Neural cell (in vitro differentiated cells): Measurements from ENCODE around the gene LMBRD1. TPM values are rescaled to one million over a fixed set of nuclear protein-coding genes. Genes with fewer than 3 reads are reported as not detected.

Experiments used
- H2AFZ ChIP-seq: fragments of 200-600, 300-800 bp; sonication (generic), shearing (Covaris generic); 2 replicates; pipeline ENCODE4 v1.6.0; 2014; ENCODE audit warnings: low read depth, mild to moderate bottlenecking, antibody characterized with exemption, low read length, moderate library complexity
- H3F3A ChIP-seq: fragments of 200-600 bp; shearing (Covaris generic); 2 replicates; pipeline ENCODE4 v1.6.1; 2016; ENCODE audit warnings: mild to moderate bottlenecking, moderate library complexity, mixed read lengths, antibody characterized with exemption, low read length; ENCODE audit not compliant: insufficient read depth, poor library complexity, severe bottlenecking
- H3K27ac ChIP-seq: fragments of 200-600, 300-800 bp; sonication (generic), shearing (Covaris generic); 2 replicates; pipeline ENCODE4 v1.5.1; 2014; ENCODE audit warnings: mild to moderate bottlenecking, low read length, moderate library complexity
- H3K27me3 ChIP-seq: fragments of 300-800, 200-600 bp; sonication (generic), shearing (Covaris generic); 2 replicates; pipeline ENCODE4 v1.6.0; 2014; ENCODE audit warnings: mild to moderate bottlenecking, low read depth, low read length, moderate library complexity; ENCODE audit not compliant: insufficient read depth
- H3K36me3 ChIP-seq: fragments of 300-800, 200-600 bp; sonication (generic), shearing (Covaris generic); 2 replicates; pipeline ENCODE4 v1.5.1; 2014; ENCODE audit warnings: mild to moderate bottlenecking, antibody characterized with exemption, low read length, moderate library complexity; ENCODE audit not compliant: insufficient read depth
- H3K4me2 ChIP-seq: fragments of 300-800, 200-600 bp; sonication (generic), shearing (Covaris generic); 2 replicates; pipeline ENCODE4 v1.6.0; 2014; ENCODE audit warnings: mild to moderate bottlenecking, low read length
- H3K4me3 ChIP-seq: fragments of 300-800, 200-600 bp; sonication (generic), shearing (Covaris generic); 2 replicates; pipeline ENCODE4 v1.5.1; 2014; ENCODE audit warnings: mild to moderate bottlenecking, low read length, moderate library complexity
- H3K79me2 ChIP-seq: fragments of 200-600 bp; shearing (Covaris generic); replicated peaks from 2 replicates; pipeline ENCODE4 v1.6.0; 2014; ENCODE audit warnings: mild to moderate bottlenecking, low read length, moderate library complexity; ENCODE audit not compliant: insufficient read depth
- H3K9ac ChIP-seq: fragments of 300-800, 200-600 bp; sonication (generic), shearing (Covaris generic); 2 replicates; pipeline ENCODE4 v1.6.1; 2016; ENCODE audit warnings: mild to moderate bottlenecking, low read length, mixed read lengths
- H3K9me2 ChIP-seq: fragments of 200-600 bp; shearing (Covaris generic); 2 replicates; pipeline ENCODE4 v1.6.1; 2016; ENCODE audit warnings: mild to moderate bottlenecking, low read length, mixed read lengths; ENCODE audit not compliant: insufficient read depth
- H3K9me3 ChIP-seq: fragments of 200-600, 300-800 bp; sonication (generic), shearing (Covaris generic); 2 replicates; pipeline ENCODE4 v1.6.1; 2016; ENCODE audit warnings: mild to moderate bottlenecking, mixed run types, low read length, moderate library complexity, mixed read lengths
- H4K20me1 ChIP-seq: fragments of 200-600 bp; shearing (Covaris generic); 2 replicates; pipeline ENCODE4 v1.6.1; 2016; ENCODE audit warnings: mild to moderate bottlenecking, mixed run types; ENCODE audit not compliant: insufficient read depth
- EP300 ChIP-seq: fragments of 450-650 bp; conservative IDR thresholded peaks from 2 replicates; pipeline ENCODE4 v1.6.1; 2014; ENCODE audit warnings: antibody characterized with exemption, mild to moderate bottlenecking, moderate library complexity; ENCODE audit not compliant: poor library complexity, severe bottlenecking
- EZH2 ChIP-seq: fragments of 200-600, 300-800 bp; shearing (Covaris generic), sonication (generic); IDR thresholded peaks from 2 replicates; pipeline ENCODE4 v1.6.1; 2014; ENCODE audit warnings: antibody characterized with exemption, low read length, borderline replicate concordance, mild to moderate bottlenecking; ENCODE audit not compliant: insufficient read depth, poor library complexity, severe bottlenecking
- MXI1 ChIP-seq: fragments of 450-650 bp; conservative IDR thresholded peaks from 2 replicates; pipeline ENCODE4 v1.6.1; 2014; ENCODE audit warnings: antibody characterized with exemption, mild to moderate bottlenecking; ENCODE audit not compliant: poor library complexity, severe bottlenecking
- POLR2AphosphoS5 ChIP-seq: IDR thresholded peaks from 2 replicates; pipeline ENCODE4 v1.6.1; 2012
- RAD21 ChIP-seq: fragments of 450-650 bp; conservative IDR thresholded peaks from 2 replicates; pipeline ENCODE4 v1.6.1; 2014; ENCODE audit warnings: antibody characterized with exemption, mild to moderate bottlenecking, moderate library complexity
- SMC3 ChIP-seq: fragments of 450-650 bp; conservative IDR thresholded peaks from 2 replicates; pipeline ENCODE4 v1.6.1; 2014; ENCODE audit warnings: antibody characterized with exemption, mild to moderate bottlenecking, moderate library complexity; ENCODE audit not compliant: poor library complexity
- TAF1 ChIP-seq: IDR thresholded peaks from 2 replicates; pipeline ENCODE4 v1.6.1; 2012; ENCODE audit warnings: low read depth
- polyA plus RNA-seq: library from polyadenylated mRNA; depleted of rRNA; stranded (reverse); fragments of >200 nt; gene quantifications from 2 replicates; pipeline ENCODE4 v1.2.3, GENCODE V29; 2014
- TF ChIP-seq, protein P1 (sequence below): fragments of 450-650 bp; IDR thresholded peaks from 2 replicates; pipeline ENCODE4 v1.5.1; 2014; ENCODE audit warnings: antibody characterized with exemption, mild to moderate bottlenecking, moderate library complexity; ENCODE audit not compliant: poor library complexity, severe bottlenecking
- TF ChIP-seq, protein P2 (sequence below): IDR thresholded peaks from 2 replicates; pipeline ENCODE4 v1.6.1; 2012; ENCODE audit warnings: borderline replicate concordance

Gene LMBRD1
- polyA plus RNA-seq, 1 donor from 2014 or later = 84.2 TPM

DNA sequence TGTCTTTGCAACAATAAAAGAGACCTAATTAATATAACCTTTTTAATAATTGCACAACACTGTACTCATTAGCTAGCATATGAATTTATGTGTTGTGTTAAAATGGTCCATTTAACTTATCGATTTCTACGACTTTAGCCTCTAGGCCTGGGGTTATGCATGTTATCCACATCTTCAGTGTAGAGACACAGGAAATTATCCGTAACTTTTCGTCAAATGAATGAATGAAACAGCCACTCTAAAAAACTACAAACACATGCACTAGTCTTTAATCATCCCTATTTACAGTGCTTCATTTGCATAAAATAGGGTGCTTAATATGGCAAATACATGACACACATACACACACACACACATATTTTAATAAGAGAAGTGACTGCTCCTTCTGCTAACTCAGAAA is 22.3 kb upstream of the LMBRD1 start:
- Histone ChIP-seq H3K79me2 (no peaks in the 10 kb centered on the region), H3F3A (no peaks in the 10 kb centered on the region), H3K9me3 (no peaks in the 10 kb centered on the region), H3K4me2 (no peak overlapping the region), H3K27ac (no peak overlapping the region), H3K27me3 (no peaks in the 10 kb centered on the region), H3K4me3 (no peak overlapping the region), H3K9me2 (no peaks in the 10 kb centered on the region), H2AFZ (no peak overlapping the region), H3K36me3 (no peaks in the 10 kb centered on the region), H3K9ac (no peak overlapping the region), H4K20me1 (no peaks in the 10 kb centered on the region)
- TF ChIP-seq RAD21 (no peak), EZH2 (no peak), MXI1 (no peak), SMC3 (no peak), EP300 (no peak), TAF1 (no peak), POLR2AphosphoS5 (no peak)
- TF ChIP-seq, protein P1, sequence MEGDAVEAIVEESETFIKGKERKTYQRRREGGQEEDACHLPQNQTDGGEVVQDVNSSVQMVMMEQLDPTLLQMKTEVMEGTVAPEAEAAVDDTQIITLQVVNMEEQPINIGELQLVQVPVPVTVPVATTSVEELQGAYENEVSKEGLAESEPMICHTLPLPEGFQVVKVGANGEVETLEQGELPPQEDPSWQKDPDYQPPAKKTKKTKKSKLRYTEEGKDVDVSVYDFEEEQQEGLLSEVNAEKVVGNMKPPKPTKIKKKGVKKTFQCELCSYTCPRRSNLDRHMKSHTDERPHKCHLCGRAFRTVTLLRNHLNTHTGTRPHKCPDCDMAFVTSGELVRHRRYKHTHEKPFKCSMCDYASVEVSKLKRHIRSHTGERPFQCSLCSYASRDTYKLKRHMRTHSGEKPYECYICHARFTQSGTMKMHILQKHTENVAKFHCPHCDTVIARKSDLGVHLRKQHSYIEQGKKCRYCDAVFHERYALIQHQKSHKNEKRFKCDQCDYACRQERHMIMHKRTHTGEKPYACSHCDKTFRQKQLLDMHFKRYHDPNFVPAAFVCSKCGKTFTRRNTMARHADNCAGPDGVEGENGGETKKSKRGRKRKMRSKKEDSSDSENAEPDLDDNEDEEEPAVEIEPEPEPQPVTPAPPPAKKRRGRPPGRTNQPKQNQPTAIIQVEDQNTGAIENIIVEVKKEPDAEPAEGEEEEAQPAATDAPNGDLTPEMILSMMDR = no peak
- TF ChIP-seq, protein P2, sequence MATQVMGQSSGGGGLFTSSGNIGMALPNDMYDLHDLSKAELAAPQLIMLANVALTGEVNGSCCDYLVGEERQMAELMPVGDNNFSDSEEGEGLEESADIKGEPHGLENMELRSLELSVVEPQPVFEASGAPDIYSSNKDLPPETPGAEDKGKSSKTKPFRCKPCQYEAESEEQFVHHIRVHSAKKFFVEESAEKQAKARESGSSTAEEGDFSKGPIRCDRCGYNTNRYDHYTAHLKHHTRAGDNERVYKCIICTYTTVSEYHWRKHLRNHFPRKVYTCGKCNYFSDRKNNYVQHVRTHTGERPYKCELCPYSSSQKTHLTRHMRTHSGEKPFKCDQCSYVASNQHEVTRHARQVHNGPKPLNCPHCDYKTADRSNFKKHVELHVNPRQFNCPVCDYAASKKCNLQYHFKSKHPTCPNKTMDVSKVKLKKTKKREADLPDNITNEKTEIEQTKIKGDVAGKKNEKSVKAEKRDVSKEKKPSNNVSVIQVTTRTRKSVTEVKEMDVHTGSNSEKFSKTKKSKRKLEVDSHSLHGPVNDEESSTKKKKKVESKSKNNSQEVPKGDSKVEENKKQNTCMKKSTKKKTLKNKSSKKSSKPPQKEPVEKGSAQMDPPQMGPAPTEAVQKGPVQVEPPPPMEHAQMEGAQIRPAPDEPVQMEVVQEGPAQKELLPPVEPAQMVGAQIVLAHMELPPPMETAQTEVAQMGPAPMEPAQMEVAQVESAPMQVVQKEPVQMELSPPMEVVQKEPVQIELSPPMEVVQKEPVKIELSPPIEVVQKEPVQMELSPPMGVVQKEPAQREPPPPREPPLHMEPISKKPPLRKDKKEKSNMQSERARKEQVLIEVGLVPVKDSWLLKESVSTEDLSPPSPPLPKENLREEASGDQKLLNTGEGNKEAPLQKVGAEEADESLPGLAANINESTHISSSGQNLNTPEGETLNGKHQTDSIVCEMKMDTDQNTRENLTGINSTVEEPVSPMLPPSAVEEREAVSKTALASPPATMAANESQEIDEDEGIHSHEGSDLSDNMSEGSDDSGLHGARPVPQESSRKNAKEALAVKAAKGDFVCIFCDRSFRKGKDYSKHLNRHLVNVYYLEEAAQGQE = no peak

DNA sequence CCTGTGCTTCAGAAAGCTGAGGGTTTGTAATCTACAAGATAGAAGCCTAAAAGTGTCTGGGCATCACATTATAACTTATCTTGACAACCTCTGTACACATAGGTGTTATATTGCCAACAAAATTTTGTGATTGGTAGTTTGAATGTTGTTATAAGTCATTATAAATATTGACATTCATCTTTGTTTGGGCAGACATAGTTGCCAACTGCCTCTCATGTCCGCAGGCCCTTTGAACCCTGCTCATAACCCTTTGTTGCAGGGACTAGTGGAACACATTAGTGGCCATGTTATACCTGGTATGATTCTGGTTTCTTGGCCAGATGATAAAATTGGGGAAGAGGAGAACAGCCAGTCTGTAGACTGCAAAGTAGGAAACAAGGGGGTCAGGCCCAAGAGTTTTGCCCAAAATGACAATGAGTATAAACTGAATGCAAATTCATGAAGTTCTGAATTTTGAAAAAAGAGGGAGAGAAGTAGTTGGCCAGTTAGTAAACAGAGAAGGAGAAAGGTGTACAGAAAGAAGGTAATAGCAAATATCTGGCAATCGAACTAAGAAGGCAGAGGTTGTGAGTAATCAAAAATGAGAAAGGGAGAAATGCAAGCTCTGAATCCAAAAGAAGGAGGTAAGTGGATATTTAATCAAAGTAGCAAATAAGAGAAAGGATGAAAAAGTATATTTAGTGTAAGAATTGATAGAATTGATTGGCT is 21.6 kb upstream of the LMBRD1 start:
- Histone ChIP-seq H4K20me1 (no peaks in the 10 kb centered on the region), H3K9me3 (no peaks in the 10 kb centered on the region), H3K79me2 (no peaks in the 10 kb centered on the region), H3K4me3 (no peak overlapping the region), H3F3A (no peaks in the 10 kb centered on the region), H3K27me3 (no peaks in the 10 kb centered on the region), H3K9me2 (no peaks in the 10 kb centered on the region), H3K4me2 (no peak overlapping the region), H2AFZ (no peak overlapping the region), H3K36me3 (no peaks in the 10 kb centered on the region), H3K9ac (no peak overlapping the region), H3K27ac (no peak overlapping the region)
- no peak for TF ChIP-seq POLR2AphosphoS5
- TF ChIP-seq RAD21 = no peak
- TF ChIP-seq, protein P2 = no peak
- TF ChIP-seq TAF1 = no peak
- TF ChIP-seq EZH2 = no peak
- TF ChIP-seq MXI1 = no peak
- TF ChIP-seq, protein P1 = no peak
- TF ChIP-seq SMC3 = no peak
- TF ChIP-seq EP300 = no peak
